ENCODE measurements around the gene NSL1.

DNA sequence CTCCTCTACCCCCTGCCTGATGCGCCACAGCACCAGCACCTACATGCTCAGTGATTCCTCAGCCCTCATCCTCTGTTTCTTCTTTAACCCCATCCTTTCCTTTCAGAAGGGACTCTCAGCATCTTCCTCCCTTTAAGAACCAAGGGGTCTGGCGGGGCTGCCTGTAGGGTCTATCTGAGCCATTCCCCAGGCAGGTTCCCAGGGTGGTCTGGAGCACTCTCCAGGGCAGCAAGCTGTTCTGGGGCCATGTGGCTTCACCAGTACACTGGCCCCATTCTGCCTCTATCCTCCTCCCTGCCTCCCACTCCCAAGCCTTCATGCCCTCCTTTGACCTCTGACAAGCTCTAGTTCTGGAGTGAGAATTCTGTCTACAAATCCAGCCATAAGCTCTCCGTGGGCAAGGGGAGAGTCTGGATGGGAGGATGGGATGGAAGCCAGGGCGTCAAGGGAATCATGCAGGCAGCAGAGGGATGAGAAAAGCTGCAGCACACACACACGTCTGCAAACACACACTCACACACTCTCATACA is 102.3 kb downstream of the NSL1 start:
- TF ChIP-seq, protein P1, sequence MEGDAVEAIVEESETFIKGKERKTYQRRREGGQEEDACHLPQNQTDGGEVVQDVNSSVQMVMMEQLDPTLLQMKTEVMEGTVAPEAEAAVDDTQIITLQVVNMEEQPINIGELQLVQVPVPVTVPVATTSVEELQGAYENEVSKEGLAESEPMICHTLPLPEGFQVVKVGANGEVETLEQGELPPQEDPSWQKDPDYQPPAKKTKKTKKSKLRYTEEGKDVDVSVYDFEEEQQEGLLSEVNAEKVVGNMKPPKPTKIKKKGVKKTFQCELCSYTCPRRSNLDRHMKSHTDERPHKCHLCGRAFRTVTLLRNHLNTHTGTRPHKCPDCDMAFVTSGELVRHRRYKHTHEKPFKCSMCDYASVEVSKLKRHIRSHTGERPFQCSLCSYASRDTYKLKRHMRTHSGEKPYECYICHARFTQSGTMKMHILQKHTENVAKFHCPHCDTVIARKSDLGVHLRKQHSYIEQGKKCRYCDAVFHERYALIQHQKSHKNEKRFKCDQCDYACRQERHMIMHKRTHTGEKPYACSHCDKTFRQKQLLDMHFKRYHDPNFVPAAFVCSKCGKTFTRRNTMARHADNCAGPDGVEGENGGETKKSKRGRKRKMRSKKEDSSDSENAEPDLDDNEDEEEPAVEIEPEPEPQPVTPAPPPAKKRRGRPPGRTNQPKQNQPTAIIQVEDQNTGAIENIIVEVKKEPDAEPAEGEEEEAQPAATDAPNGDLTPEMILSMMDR (IDR thresholded peaks at IDR 0.05): no peak
- TF ChIP-seq POLR2A (IDR thresholded peaks at IDR 0.05): no peak

All from heart left ventricle (tissue), 13 donors.